Prostate gland (tissue), 2 donors: ENCODE measurements around the gene SRRM4. TPM values are rescaled to one million over a fixed set of nuclear protein-coding genes. Genes with fewer than 3 reads are reported as not detected.
"Not testable (repeated sequence)": the region's sequence is repeated elsewhere in the genome, so short reads cannot be mapped to it uniquely, and the experiment has no call there.

Experiments
- DNase-seq: peaks from one replicate; pipeline ENCODE4 v3.0.0-alpha.2; 2019; ENCODE audit warnings: low spot score
- H3K27ac ChIP-seq, 2 donors: fragments of 200-600 bp; sonication (generic); 2 replicates each; pipeline ENCODE4 v1.5.1; 2017 to 2019
- H3K27me3 ChIP-seq: fragments of 200-600 bp; sonication (generic); replicated peaks from 2 replicates; pipeline ENCODE4 v1.5.1; 2019; ENCODE audit not compliant: insufficient read depth
- H3K36me3 ChIP-seq, 2 donors: fragments of 200-600 bp; sonication (generic); 1 replicate in 1 of 2; 2 replicates in 1 of 2; pipeline versions ENCODE4 v1.5.1 to v1.8.1; 2017 to 2019
- H3K4me1 ChIP-seq: fragments of 200-600 bp; sonication (generic); replicated peaks from 2 replicates; pipeline ENCODE4 v1.5.1; 2019
- H3K4me3 ChIP-seq, 2 donors: fragments of 200-600 bp; sonication (generic); 2 replicates each; pipeline ENCODE4 v1.5.1; 2017 to 2019
- H3K9me3 ChIP-seq: fragments of 200-600 bp; sonication (generic); 2 replicates; pipeline ENCODE4 v1.5.1; 2017
- CTCF ChIP-seq, 4 experiments: fragments of 200-600 bp in 2 of 4; fragments of 450-650 bp in 2 of 4; sonication (generic) in 2 of 4; IDR thresholded peaks; 1 replicate in 3 of 4; 2 replicates in 1 of 4; pipeline ENCODE4 v1.5.1; 2016 to 2019; ENCODE audit warnings: antibody characterized with exemption in 4 of 4, mild to moderate bottlenecking in 2 of 4, moderate library complexity in 2 of 4
- POLR2A ChIP-seq: fragments of 450-650 bp; IDR thresholded peaks from one replicate; pipeline ENCODE4 v1.6.1; 2016; ENCODE audit warnings: antibody characterized with exemption, mild to moderate bottlenecking
- POLR2AphosphoS5 ChIP-seq: sonication (generic); formaldehyde crosslinking; IDR thresholded peaks from one replicate; pipeline ENCODE4 v1.6.1; 2017; ENCODE audit warnings: antibody characterized with exemption
- WGBS: methylation state at CpG from one replicate; pipeline ENCODE4 v1.1.5; 2018; 5-methylcytosine and 5-hydroxymethylcytosine counted together
- intact Hi-C: fragments of 100-400 bp; cut with DNase I; formaldehyde crosslinking; loops from one replicate; pipeline ENCODE4 v1.14.2; 2022
- total RNA-seq, 2 donors: library from RNA; depleted of rRNA; stranded (reverse); fragments of >200 nt; gene quantifications; one replicate each; pipeline ENCODE4 v1.1.0, GENCODE V29; 2016

The SRRM4 gene
- total RNA-seq, 2 donors from 2014 or later: 0.05 to 0.11 TPM

DNA sequence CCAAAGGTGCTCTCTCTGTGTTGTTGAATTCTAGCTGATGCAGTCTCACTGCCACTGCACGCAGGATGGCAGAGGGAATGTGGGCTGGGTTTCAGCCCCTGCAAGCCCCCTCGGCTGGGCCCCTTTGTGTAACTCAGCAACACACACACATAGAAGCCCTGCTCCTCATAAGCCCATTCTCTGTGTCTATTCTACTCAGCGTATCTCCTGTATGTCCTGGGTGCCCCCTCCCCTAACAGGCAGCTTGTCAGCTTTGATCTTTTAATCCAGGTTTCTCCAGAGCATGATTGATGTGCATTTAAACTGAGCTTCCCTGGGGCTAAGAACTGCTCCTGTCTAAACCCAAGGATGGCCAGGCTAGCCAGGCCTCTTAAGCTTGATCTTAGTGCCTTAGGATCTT lies 43.0 kb downstream of the SRRM4 start:
- TF ChIP-seq CTCF (IDR thresholded peaks at IDR 0.05) (no peak), POLR2AphosphoS5 (no peak), POLR2A (no peak)
- intact Hi-C loops: no loop called here
- Histone ChIP-seq H3K27me3 (peaks cover 6% of the 10 kb centered on the region), H3K36me3 (no peaks in the 10 kb centered on the region), H3K4me3 (no peak overlapping the region), H3K4me1 (no peaks in the 10 kb centered on the region), H3K27ac (no peak overlapping the region), H3K9me3 (no peaks in the 10 kb centered on the region)
- no peak for DNase-seq
- 25% methylated on average over 3 of the region's 3 CpGs for WGBS

DNA sequence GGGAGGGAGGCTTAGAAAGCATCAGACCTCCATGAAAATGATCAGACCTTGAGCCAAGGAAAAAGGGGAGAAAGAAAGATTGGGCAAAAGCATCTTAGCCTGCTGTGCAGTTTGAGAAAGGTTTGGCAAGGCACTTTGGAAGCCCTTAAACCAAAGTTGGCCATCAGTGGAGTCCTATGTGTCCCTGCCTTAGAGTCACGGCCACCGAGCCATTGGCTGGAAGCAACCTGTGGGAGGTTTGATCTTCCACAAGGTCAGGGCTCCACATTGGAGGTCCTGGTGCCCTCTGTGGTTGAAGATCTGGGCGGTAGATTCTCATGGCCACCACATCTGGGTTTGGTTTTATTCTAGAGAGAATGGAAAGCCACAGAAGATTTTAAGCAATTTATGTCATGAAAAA lies 44.4 kb downstream of the SRRM4 start:
- H3K27ac ChIP-seq: no peak overlapping the region
- DNase-seq: no peak
- WGBS: 86% methylated on average over 3 of the region's 3 CpGs
- no peaks in the 10 kb centered on the region for H3K36me3 ChIP-seq
- intact Hi-C loops: no loop called here
- H3K27me3 ChIP-seq: no peaks in the 10 kb centered on the region
- H3K4me3 ChIP-seq: no peak overlapping the region
- H3K4me1 ChIP-seq: no peaks in the 10 kb centered on the region
- no peaks in the 10 kb centered on the region for H3K9me3 ChIP-seq
- TF ChIP-seq POLR2AphosphoS5 (no peak), CTCF (IDR thresholded peaks at IDR 0.05) (no peak), POLR2A (no peak)

DNA sequence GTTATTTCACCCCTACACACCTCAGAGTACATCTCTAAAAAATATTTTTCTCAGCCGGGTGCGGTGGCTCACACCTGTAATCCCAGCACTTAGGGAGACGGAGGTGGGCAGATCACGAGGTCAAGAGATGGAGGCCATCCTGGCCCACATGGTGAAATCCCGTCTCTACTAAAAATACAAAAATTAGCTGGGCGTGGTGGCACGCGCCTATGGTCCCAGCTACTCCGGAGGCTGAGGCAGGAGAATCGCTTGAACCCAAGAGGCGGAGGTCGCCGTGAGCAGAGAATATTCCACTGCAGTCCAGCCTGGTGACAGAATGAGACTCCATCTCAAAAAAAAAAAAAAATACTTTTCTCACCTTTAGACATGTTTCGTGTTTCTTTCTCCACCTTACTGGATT lies 52.0 kb downstream of the SRRM4 start:
- not testable (repeated sequence) for DNase-seq, H3K9me3 ChIP-seq, H3K27me3 ChIP-seq, H3K4me1 ChIP-seq, H3K4me3 ChIP-seq, H3K36me3 ChIP-seq, H3K27ac ChIP-seq
- WGBS: 89% methylated on average over 14 of the region's 14 CpGs
- intact Hi-C loops: loop anchor here (10.0 kb wide), 1 partner anchor 629 kb away; no protein-coding TSS in a partner anchor

- no peak for DNase-seq
- WGBS: 54% methylated on average over 17 of the region's 17 CpGs
- TF ChIP-seq POLR2AphosphoS5 (no peak), POLR2A (no peak), CTCF (IDR thresholded peaks at IDR 0.05) (peak; percentile 12 to 51 (median 25))
- Histone ChIP-seq H3K9me3 (no peaks in the 10 kb centered on the region), H3K27ac (no peak overlapping the region), H3K4me1 (no peaks in the 10 kb centered on the region), H3K4me3 (no peak overlapping the region), H3K27me3 (no peaks in the 10 kb centered on the region), H3K36me3 (no peaks in the 10 kb centered on the region)
- intact Hi-C loops: loop anchor here (10.0 kb wide), 1 partner anchor 632 kb away; no protein-coding TSS in a partner anchor
Observed at GRCh38 chr12:119036878-119037825, 55.8 kb downstream of the SRRM4 start.

- H3K27me3 ChIP-seq: no peaks in the 10 kb centered on the region
- H3K27ac ChIP-seq: no peak overlapping the region
- TF ChIP-seq POLR2A (no peak), POLR2AphosphoS5 (no peak), CTCF (IDR thresholded peaks at IDR 0.05) (no peak)
- no peaks in the 10 kb centered on the region for H3K4me1 ChIP-seq
- intact Hi-C loops: no loop called here
- DNase-seq: no peak
- no peaks in the 10 kb centered on the region for H3K9me3 ChIP-seq
- no peak overlapping the region for H3K4me3 ChIP-seq
- WGBS: 96% methylated on average over 6 of the region's 6 CpGs
- no peaks in the 10 kb centered on the region for H3K36me3 ChIP-seq
Observed at GRCh38 chr12:119044094-119044493, 62.8 kb downstream of the SRRM4 start.
